Stomach smooth muscle (tissue), 2 donors: ENCODE measurements around the gene TMC6.

Experiments
- H3K27ac ChIP-seq: one replicate; pipeline ENCODE4 v1.7.0; 2013; ENCODE audit warnings: mild to moderate bottlenecking, low read length, inconsistent platforms
- H3K27me3 ChIP-seq, 2 donors: one replicate each; pipeline ENCODE4 v1.7.0; 2013; ENCODE audit warnings: low read length in 2 of 2; ENCODE audit not compliant: insufficient read depth in 2 of 2, control insufficient read depth in 1 of 2
- H3K36me3 ChIP-seq, 2 donors: one replicate each; pipeline ENCODE4 v1.7.0; 2013; ENCODE audit warnings: low read length in 2 of 2; ENCODE audit not compliant: control insufficient read depth in 2 of 2, insufficient read depth in 2 of 2
- H3K4me1 ChIP-seq: one replicate; pipeline ENCODE4 v1.7.0; 2013; ENCODE audit warnings: low read length; ENCODE audit not compliant: control insufficient read depth, insufficient read depth
- H3K4me3 ChIP-seq, 2 donors: one replicate each; pipeline ENCODE4 v1.7.0; 2013; ENCODE audit warnings: low read length in 2 of 2
- H3K9ac ChIP-seq, 2 donors: one replicate each; pipeline ENCODE4 v1.7.0; 2013; ENCODE audit warnings: low read length in 2 of 2, mild to moderate bottlenecking in 1 of 2
- H3K9me3 ChIP-seq, 2 donors: one replicate each; pipeline ENCODE4 v1.7.0; 2013; ENCODE audit warnings: low read length in 2 of 2; ENCODE audit not compliant: control insufficient read depth in 2 of 2
- donor health status: healthy.
- donor health status: Pancreatic carcinoma.

Gene TMC6

GRCh38 chr17:78126895-78127238 lies 1.7 kb downstream of the TMC6 start:
- H3K36me3 ChIP-seq: no peaks in the 10 kb centered on the region
- H3K9me3 ChIP-seq: no peaks in the 10 kb centered on the region
- H3K9ac ChIP-seq: no peak overlapping the region
- H3K27ac ChIP-seq: no peak overlapping the region
- no peak overlapping the region for H3K4me3 ChIP-seq
- peaks cover 11 to 31% of the 10 kb centered on the region in 2 donors for H3K27me3 ChIP-seq
- peaks cover 26% of the 10 kb centered on the region for H3K4me1 ChIP-seq

- Histone ChIP-seq H3K9ac (no peak overlapping the region), H3K36me3 (no peaks in the 10 kb centered on the region), H3K27ac (no peak overlapping the region)
These were observed 2.3 kb downstream of the TMC6 start for GRCh38 chr17:78125976-78126894.

GRCh38 chr17:78125138-78125913 lies 3.2 kb downstream of the TMC6 start:
- Histone ChIP-seq H3K4me3 (no peak overlapping the region), H3K9me3 (no peaks in the 10 kb centered on the region), H3K9ac (no peak overlapping the region), H3K27ac (no peak overlapping the region), H3K4me1 (peaks cover 21% of the 10 kb centered on the region), H3K36me3 (no peaks in the 10 kb centered on the region), H3K27me3 (peaks cover 6 to 18% of the 10 kb centered on the region in 2 donors)

More at GRCh38 chr17:78125976-78126894, 2.3 kb downstream of the TMC6 start:
- Histone ChIP-seq H3K27me3 (peaks cover 11 to 27% of the 10 kb centered on the region in 2 donors), H3K4me3 (no peak overlapping the region), H3K9me3 (no peaks in the 10 kb centered on the region), H3K4me1 (peaks cover 22% of the 10 kb centered on the region)

- no peak overlapping the region for H3K9ac ChIP-seq
These were observed 3.8 kb downstream of the TMC6 start for GRCh38 chr17:78124836-78125137.

GRCh38 chr17:78124081-78124835 lies 4.3 kb downstream of the TMC6 start:
- H3K4me3 ChIP-seq: no peak overlapping the region
- no peak overlapping the region for H3K9ac ChIP-seq
- no peaks in the 10 kb centered on the region for H3K36me3 ChIP-seq

More at GRCh38 chr17:78124836-78125137, 3.8 kb downstream of the TMC6 start:
- H3K9me3 ChIP-seq: no peaks in the 10 kb centered on the region
- no peaks in the 10 kb centered on the region for H3K36me3 ChIP-seq
- peaks cover 6 to 16% of the 10 kb centered on the region in 2 donors for H3K27me3 ChIP-seq
- H3K27ac ChIP-seq: no peak overlapping the region
- H3K4me3 ChIP-seq: no peak overlapping the region
- peaks cover 18% of the 10 kb centered on the region for H3K4me1 ChIP-seq

GRCh38 chr17:78123258-78123929 lies 5.2 kb downstream of the TMC6 start:
- no peaks in the 10 kb centered on the region for H3K36me3 ChIP-seq
- H3K27ac ChIP-seq: no peak overlapping the region
- H3K4me1 ChIP-seq: peaks cover 9% of the 10 kb centered on the region

More at GRCh38 chr17:78124081-78124835, 4.3 kb downstream of the TMC6 start:
- peaks cover 14% of the 10 kb centered on the region for H3K4me1 ChIP-seq
- peaks cover 4 to 14% of the 10 kb centered on the region in 2 donors for H3K27me3 ChIP-seq
- H3K27ac ChIP-seq: no peak overlapping the region
- no peaks in the 10 kb centered on the region for H3K9me3 ChIP-seq

GRCh38 chr17:78122931-78123249 lies 5.7 kb downstream of the TMC6 start:
- H3K36me3 ChIP-seq: no peaks in the 10 kb centered on the region
- H3K9ac ChIP-seq: no peak overlapping the region
- no peak overlapping the region for H3K4me3 ChIP-seq
- no peak overlapping the region for H3K27ac ChIP-seq
- H3K9me3 ChIP-seq: no peaks in the 10 kb centered on the region
- peaks cover 8% of the 10 kb centered on the region for H3K4me1 ChIP-seq
- peaks cover 2 to 7% of the 10 kb centered on the region in 2 donors for H3K27me3 ChIP-seq

More at GRCh38 chr17:78123258-78123929, 5.2 kb downstream of the TMC6 start:
- no peak overlapping the region for H3K9ac ChIP-seq
- no peak overlapping the region for H3K4me3 ChIP-seq
- H3K9me3 ChIP-seq: no peaks in the 10 kb centered on the region
- H3K27me3 ChIP-seq: peaks cover 2 to 11% of the 10 kb centered on the region in 2 donors

GRCh38 chr17:78122216-78122930 lies 6.2 kb downstream of the TMC6 start:
- H3K36me3 ChIP-seq: no peaks in the 10 kb centered on the region
- H3K27me3 ChIP-seq: peaks cover 2 to 3% of the 10 kb centered on the region in 2 donors
- H3K4me3 ChIP-seq: no peak overlapping the region
- H3K27ac ChIP-seq: no peak overlapping the region
- peaks cover 10% of the 10 kb centered on the region for H3K4me1 ChIP-seq
- no peaks in the 10 kb centered on the region for H3K9me3 ChIP-seq
- no peak overlapping the region for H3K9ac ChIP-seq

GRCh38 chr17:78121801-78122215 lies 6.7 kb downstream of the TMC6 start:
- Histone ChIP-seq H3K4me3 (no peak overlapping the region), H3K27ac (no peak overlapping the region), H3K36me3 (no peaks in the 10 kb centered on the region), H3K27me3 (no peaks in the 10 kb centered on the region), H3K4me1 (peaks cover 13% of the 10 kb centered on the region), H3K9ac (no peak overlapping the region), H3K9me3 (no peaks in the 10 kb centered on the region)
